RWPE1 (cell line): ENCODE data around the gene ESRP2.

Experiments used
- CTCF ChIA-PET: fragments of 350-600 bp; sonication (Branson Sonifier 250); formaldehyde crosslinking; extraction: SDS; loops from one replicate; lab custom pipeline; 2021; lab: Yijun Ruan, JAX
- POLR2A ChIA-PET: fragments of 400-600 bp; formaldehyde crosslinking; extraction: SDS; loops from one replicate; lab custom pipeline; 2020; ENCODE audit warnings: antibody characterized with exemption; ENCODE audit not compliant: low non-redundant PET; lab: Yijun Ruan, JAX
- DNase-seq: peaks from one replicate; pipeline ENCODE4 v3.0.0; 2012; ENCODE audit warnings: low spot score
- H3K27ac ChIP-seq: fragments of 450-650 bp; 2 replicates; pipeline ENCODE4 v1.5.1; 2017
- CTCF ChIP-seq: fragments of 450-650 bp; conservative IDR thresholded peaks from 2 replicates; pipeline ENCODE4 v1.5.1; 2017; ENCODE audit warnings: low read depth, mild to moderate bottlenecking

The ESRP2 gene

DNA sequence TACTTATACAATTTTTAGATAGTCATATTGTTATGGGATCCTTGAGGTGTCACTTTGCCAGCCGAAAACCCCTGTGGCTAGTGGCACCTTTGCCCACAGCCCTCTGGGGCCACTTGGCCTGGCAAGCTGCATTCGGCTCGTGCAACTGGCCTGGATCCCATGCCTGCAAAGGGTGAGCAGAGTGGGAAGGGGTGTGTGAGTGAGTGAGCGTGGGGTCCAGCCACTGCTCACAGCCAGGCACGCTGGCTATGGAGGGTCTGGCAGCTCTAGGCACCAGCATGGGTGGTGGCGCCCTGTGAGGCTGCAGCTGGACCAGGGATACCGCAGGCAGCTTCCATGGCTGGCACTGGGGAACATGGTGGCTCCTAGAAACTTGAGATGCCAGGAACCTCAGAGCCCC is 49.0 kb downstream of the ESRP2 start:
- TF ChIP-seq CTCF = no peak
- POLR2A ChIA-PET = no interaction called here
- CTCF ChIA-PET = interaction anchor here (0.6 kb wide), 1 partner anchor 11 kb away, joined by 3 read pairs; no protein-coding TSS in a partner anchor
- no peak overlapping the region for H3K27ac ChIP-seq
- DNase-seq = no peak

GRCh38 chr16:68183046-68183445 is 52.9 kb downstream of the ESRP2 start:
- no peak overlapping the region for H3K27ac ChIP-seq
- no peak for TF ChIP-seq CTCF
- no peak for DNase-seq
- ChIA-PET POLR2A (no interaction called here), CTCF (interaction anchor here (0.7 kb wide), 1 partner anchor 159 kb away, joined by 4 read pairs; no protein-coding TSS in a partner anchor)

- ChIA-PET CTCF (interaction anchor here (0.5 kb wide), 1 partner anchor 29 kb away, joined by 6 read pairs; no protein-coding TSS in a partner anchor), POLR2A (no interaction called here)
- no peak overlapping the region for H3K27ac ChIP-seq
- DNase-seq = no peak
- TF ChIP-seq CTCF = no peak
These were observed 56.1 kb downstream of the ESRP2 start for GRCh38 chr16:68179855-68180254.

- no peak for DNase-seq
- ChIA-PET CTCF (interaction anchor here (0.9 kb wide), 1 partner anchor 33 kb away, joined by 6 read pairs; no protein-coding TSS in a partner anchor), POLR2A (no interaction called here)
- no peak overlapping the region for H3K27ac ChIP-seq
- no peak for TF ChIP-seq CTCF
These were observed 56.6 kb downstream of the ESRP2 start for GRCh38 chr16:68179196-68179795.
